HEK293T (cell line): ENCODE measurements around the gene PARD6A.

ENCODE experiments used
- ARNT ChIP-seq: fragments of 450-650 bp; IDR thresholded peaks from 2 replicates; pipeline ENCODE4 v1.6.1; 2017; ENCODE audit warnings: mild to moderate bottlenecking
- BHLHE40 ChIP-seq: fragments of 450-650 bp; IDR thresholded peaks from 2 replicates; pipeline ENCODE4 v1.6.1; 2016; ENCODE audit warnings: mild to moderate bottlenecking, moderate library complexity, borderline replicate concordance
- FOXA1 ChIP-seq: fragments of 450-650 bp; IDR thresholded peaks from 2 replicates; pipeline ENCODE4 v1.6.1; 2016; ENCODE audit warnings: mild to moderate bottlenecking
- FOXM1 ChIP-seq: fragments of 450-650 bp; IDR thresholded peaks from 2 replicates; pipeline ENCODE4 v1.6.1; 2017; ENCODE audit warnings: mild to moderate bottlenecking, borderline replicate concordance
- NFRKB ChIP-seq: fragments of 450-650 bp; IDR thresholded peaks from 2 replicates; pipeline ENCODE4 v1.6.1; 2016; ENCODE audit warnings: mild to moderate bottlenecking, moderate library complexity
- SP1 ChIP-seq: fragments of 450-650 bp; IDR thresholded peaks from 2 replicates; pipeline ENCODE4 v1.6.1; 2017
- SUZ12 ChIP-seq: fragments of 450-650 bp; IDR thresholded peaks from 2 replicates; pipeline ENCODE4 v1.6.1; 2016; ENCODE audit warnings: mild to moderate bottlenecking
- TARDBP ChIP-seq: fragments of 450-650 bp; IDR thresholded peaks from 2 replicates; pipeline ENCODE4 v1.6.1; 2016

DNA sequence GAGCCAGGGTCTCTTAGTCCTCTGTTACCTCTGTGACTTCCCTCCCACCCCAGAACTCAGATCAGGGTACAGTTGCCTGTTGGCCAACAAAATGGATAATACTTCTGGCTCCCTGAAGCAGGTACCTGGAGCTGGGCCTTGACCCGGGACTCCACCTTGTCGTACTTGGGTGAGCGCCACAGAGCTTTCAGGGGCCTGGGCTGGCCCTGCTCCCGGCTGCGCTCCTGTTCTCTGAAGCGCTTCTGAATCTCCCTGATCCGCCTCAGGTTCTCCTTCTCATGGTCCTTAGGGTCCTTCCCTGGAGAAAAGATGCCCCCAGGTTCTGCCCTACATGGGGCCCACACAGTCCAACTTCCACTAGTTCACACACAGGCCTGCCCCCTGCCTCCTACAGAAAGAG, 4.1 kb downstream of the PARD6A start:
- TF ChIP-seq TARDBP (no peak), BHLHE40 (no peak), SP1 (no peak), NFRKB (no peak), FOXA1 (no peak), SUZ12 (no peak), ARNT (no peak), FOXM1 (no peak)
